Endothelial cell of hepatic sinusoid (primary cell): ENCODE measurements around the gene RB1.
"Not testable (repeated sequence)": the region's sequence is repeated elsewhere in the genome, so short reads cannot be mapped to it uniquely, and the experiment has no call there.

Experiments used
- in situ Hi-C: cut with HindIII; loops from 2 replicates; pipeline ENCODE4 v1.10.0; 2017; ENCODE audit warnings: low sequenced_read_pairs

The RB1 gene

DNA sequence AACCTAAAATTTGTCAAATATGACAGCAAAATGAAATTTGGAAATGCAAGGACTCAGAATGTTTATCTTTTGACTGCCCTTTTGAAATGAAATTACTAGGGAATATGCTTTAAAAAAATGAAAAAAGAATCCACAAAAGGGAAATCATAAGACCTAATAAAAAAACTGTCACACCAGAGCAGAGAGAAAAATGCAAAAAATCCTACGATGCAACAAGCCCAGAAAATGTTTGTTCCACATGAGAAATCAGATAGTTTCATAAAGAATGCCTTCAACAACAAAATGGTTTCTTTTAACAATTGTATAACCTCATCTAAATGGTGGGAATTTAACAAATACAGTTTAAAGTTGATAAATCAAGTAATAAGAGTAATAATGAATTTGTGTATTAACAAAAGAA, 101.4 kb downstream of the RB1 start:
- in situ Hi-C loops, result loop anchor here (5.0 kb wide), 1 partner anchor 87 kb away; no protein-coding TSS in a partner anchor

DNA sequence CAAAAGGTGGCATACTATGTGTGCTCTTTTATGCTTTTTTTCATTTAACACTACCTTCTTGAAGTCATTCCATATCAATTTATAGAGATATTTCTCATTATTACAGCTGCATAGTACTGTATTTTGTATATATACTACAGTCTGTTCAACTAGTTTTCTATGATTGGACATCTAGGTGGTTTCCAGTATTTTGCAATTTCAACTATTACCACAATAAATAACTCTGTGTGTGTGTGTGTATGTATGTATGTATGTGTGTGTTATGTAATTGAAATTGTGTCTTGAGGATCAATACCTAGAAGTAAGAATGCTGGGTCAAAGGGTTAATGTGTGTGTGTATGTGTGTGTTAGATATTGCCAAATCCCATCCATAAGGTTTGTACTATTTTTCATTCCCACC, 102.3 kb downstream of the RB1 start:
- in situ Hi-C loops, result no loop called here

DNA sequence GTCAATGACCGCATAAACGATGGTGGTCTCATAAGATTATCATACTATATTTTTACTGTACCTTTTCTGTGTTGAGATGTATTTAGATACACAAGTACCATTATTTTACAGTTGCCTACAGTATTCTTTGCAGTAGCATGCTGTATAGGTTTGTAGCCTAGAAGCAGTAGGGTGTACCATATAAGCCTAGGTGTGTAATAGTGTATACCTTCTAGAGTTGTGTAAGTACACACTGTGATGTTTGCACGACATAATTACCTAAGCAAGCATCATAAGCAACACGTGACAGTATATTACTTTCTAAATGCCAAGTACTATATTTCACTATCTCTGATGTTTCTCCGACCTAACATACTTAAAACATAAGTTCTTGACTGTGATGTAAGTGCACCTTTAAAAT, 106.6 kb downstream of the RB1 start:
- in situ Hi-C loops, result no loop called here

DNA sequence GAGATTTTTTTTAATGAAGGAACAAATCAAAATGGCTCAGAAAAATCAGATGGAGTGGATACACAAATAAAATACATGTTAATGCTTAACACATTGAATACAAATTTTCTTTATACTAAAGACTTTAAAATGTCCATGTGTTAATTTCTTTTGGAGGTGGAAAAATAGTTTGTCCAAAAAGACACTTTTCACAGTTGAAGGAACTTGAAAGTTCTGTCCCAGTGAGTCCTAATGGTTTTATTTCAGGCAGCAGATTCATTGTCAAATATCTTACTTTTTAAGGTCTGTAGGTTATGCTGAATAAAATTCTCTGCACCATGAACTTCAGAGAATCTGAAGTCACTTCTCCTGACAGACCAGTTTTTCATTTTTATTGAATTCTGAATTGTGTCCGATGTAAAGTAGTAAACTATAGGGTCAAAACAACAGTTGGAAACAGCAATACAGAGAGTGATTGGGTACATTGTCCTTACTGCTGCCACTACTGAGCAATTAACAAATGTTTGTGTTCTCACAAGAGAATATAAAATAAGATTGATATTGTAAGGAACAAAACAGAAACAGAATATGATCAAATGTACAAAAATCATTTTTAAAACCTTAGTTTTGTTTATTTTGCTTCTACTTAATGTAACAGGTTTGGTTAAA, 107.7 kb downstream of the RB1 start:
- in situ Hi-C loops, result no loop called here

DNA sequence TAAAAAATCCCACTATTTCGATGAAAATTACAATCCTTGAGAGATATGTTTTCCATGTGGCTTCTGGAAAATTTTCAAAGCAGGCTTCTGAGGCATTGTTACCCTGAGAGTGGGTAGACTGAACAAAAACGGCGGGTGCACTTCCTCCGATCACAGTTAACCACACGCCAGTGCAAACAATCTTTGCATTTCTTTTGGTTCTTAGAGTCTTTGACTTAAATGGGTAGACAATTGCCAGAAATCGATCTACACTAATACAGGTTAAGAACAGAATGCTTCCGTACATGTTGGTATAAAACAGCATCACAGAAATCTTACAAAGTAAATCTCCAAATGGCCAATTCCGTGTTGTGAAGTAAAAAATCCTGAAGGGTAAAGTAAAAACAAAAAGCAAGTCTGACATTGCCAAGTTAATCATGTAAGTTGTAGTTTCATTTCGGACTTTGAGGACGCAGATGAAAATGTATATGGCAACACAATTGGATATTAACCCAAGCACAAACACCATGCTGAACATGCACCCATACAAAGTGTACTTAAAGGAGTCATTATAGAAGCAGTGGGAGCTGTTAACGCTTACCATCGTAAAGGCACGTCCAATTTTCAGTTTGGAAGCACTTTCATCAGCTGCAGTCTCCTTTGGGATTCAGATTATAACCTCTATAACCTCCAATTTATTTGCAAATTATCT, 108.4 kb downstream of the RB1 start:
- in situ Hi-C loops, result no loop called here

DNA sequence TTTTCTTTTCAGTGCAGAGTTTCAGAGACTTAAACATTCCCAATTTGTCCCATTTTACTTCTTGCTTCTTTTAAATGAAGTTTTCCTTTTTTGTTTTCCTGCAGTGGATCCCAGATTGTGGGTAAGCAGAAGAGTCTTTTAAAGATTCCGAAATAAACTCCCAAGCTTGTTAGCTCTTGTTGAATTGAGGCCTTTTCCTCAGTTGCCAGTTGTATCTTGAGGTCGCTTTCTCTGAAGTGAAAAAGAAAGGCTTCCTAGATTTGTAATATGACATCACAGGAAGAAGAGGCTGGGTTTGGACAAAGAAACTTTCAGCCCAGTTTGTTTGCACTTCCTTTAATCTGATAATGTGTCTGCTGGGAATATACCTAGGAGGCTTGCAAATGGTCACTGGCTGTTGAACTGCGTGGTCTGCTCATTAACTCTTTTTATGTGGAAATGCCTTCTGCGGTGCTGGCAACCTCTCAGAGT, 109.4 kb downstream of the RB1 start, which contains the start of gene LPAR6:
LPAR6 (minus strand) TSS at position 233 of the 471 bp plus-strand sequence. CDS start 690 bp downstream, outside the sequence.
- in situ Hi-C loops, result no loop called here

DNA sequence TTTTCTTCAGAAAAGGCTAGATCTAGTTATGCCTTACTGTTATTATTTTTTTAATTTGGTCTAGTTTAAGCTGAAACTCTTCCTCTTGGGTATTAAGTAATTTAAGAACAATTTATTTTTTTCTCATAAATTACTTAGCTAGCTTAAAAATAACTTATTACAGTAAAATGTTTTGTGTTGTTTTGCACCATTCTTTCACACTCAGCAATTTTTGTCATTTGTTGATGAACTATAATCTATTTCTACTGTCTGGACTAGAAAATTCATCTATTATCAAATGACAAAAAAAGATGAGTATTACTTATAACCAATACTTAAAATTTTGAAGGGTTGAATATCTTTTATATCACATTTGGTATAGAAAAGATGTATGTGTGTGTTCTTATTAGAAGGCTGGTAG, 111.0 kb downstream of the RB1 start:
- in situ Hi-C loops, result no loop called here

DNA sequence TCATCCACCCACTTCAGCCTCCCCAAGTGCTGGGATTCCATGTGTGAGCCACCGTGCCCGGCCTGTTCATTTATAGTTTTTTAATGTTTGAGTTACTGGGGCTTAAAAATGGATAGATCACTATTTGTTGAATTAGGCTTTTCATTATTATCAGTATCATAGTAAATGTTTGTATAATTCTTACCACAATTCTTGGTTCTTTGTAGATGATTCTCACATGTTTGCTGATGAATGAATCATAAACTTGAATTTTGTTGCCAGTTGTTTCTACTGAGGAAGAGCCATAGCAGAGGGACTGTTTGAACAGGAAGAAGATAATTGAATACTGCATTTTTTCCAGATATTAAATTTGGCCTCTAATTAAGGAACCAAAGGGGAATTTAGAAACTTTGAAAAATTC, 112.0 kb downstream of the RB1 start:
- in situ Hi-C loops, result no loop called here

DNA sequence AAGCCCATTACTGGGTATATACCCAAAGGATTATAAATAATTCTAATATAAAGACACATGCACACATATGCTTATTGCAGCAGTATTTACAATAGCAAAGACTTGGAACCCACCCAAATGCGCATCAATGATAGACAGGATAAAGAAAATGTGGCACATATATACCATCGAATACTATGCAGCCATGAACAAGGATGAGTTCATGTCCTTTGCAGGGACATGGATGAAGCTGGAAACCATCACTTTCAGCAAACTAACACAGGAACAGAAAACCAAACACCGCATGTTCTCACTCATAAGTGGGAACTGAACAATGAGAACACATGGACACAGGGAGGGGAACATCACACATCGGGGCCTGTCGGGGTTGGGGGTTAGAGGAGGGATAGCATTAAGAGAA, 118.5 kb downstream of the RB1 start:
- in situ Hi-C loops, result not testable (repeated sequence)

DNA sequence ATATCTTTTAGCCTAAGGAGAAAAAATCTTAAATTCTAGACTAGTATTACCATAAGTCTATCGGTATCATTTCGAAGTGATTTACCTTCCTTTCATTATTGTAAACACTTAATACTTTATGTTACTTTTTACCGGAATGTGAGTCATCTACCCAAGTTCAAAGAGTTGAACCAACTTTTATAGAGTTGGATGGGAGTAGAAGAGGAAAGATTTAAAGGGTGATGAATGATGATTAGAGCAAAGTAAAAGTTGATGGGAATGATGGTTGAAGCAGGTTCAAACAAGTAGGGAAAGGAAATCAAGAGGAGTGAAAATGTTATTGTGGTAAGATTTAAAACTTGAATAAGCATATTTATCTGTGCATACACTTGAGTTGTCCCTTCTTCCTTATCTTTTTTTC, 120.7 kb downstream of the RB1 start:
- in situ Hi-C loops, result no loop called here

DNA sequence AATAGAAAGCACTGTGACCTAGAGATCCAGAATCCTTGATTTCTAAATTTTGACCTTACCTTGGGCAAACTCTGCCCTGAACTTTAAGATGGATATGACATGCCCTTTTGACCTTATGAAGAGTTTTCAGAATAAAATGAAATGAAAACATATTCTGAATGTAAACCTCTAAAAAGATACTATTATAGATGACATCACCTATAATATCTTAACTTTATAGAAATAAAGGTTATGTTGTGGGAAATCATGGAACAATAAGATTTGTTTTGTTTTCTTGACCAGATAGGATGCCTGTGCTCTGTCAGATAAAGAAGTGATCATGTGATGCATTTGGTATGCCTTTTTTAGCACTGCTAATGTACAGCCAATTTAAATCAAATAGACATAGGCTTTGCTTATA, 122.5 kb downstream of the RB1 start:
- in situ Hi-C loops, result no loop called here

DNA sequence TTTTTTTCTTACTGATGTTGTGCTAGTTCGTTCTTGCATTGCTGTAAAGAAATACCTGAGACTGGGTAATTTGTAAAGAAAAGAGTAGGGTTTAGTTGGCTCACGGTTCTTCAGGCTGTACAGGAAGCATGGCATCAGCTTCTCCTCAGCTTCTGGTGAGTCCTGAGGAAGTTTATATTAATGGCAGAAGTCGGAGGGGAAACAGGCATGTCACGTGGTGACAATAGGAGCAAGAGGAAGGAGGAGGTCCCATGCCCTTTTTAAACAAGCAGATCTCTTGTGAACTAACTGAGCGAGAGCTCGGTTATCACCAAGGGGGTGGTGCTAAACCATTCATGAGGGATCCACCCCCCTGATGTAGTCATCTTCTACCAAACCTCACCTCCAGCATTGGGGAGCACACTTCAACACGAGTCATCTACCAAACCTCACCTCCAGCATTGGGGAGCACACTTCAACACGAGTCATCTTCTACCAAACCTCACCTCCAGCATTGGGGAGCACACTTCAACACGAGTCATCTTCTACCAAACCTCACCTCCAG, 123.3 kb downstream of the RB1 start:
- in situ Hi-C loops, result not testable (repeated sequence)

DNA sequence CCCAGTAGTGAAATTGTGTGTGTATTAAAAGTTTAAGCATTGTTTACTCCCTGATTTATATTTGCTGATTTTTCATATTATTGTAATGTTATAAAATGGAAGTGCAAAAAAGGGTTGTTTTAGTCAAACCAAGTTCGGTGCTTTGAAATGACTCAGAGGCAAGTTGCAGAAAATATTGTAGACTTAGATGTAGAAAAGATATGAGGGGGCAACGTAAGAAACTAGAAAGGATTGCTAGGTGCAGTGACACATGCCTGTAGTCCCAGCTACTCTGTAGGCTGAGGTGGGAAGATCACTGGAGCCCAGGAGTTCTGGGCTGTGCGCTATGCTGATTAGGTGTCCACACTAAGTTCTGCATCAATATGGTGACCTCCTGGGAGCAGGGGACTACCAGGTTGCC, 125.5 kb downstream of the RB1 start:
- in situ Hi-C loops, result no loop called here

DNA sequence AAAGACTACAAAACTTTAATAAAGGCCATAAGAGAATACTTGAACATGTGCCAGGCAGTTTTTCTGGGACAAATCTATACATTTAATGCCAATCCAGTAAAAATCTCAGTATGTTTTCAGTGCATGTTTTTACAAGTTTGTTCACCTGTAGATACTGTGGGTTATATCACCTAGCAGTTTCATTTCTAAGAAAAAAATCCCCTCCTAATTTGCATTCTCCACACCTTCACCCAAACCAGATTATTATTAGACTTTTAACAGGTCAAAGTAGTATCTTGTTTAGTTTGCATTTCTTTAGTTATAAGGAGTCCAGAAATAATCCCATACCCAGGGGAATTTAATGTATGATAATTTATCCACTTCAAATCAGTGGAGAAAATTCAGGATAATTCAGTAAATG, 126.3 kb downstream of the RB1 start:
- in situ Hi-C loops, result no loop called here

DNA sequence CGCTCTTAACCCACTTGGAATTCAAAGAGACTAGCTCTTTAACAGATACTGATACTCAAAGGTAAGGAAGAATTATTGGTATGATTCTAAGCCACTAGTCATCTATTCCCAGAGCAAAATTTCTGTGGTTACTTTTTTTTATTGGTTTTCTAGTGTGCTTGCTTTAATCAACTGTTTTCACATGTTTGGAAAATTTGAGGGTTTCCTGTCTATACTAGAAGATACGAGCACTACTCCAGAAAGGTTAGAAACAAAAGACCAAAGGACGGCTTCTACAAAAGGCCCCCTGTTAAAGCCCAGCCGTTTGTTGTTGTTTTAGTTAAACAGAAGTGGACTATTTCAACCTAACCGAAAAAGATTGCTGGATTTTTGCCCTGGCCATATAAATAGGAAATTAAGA, 127.9 kb downstream of the RB1 start:
- in situ Hi-C loops, result no loop called here

DNA sequence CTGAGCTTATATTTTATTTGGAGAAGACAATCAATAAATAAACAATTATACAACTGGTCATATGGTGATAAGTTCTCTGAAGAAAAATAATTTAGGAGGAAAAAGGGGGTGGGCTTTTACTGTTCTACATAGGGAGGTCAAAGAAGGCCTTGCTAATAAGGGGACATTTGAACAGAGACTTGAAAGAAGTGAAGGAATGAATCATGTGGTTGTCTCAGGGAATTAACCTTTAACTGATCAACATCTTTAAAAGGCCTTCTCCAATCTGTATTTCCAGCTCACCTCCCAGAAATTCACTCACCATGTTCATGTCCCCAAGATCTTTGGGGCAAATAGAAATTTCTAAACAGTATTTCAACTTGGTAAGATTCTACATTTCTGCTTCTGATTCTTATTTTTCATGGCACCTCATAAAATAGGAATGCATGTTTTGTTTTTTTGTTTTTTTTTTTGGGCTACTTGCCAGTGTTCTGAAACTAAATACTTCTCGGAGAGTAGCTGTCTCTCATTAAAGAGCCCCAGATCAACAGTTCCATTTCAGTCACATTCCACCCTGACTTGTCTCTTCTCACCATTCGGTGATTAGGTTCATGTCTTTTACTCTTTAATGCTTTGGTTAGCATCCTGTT, 128.6 kb downstream of the RB1 start:
- in situ Hi-C loops, result no loop called here

DNA sequence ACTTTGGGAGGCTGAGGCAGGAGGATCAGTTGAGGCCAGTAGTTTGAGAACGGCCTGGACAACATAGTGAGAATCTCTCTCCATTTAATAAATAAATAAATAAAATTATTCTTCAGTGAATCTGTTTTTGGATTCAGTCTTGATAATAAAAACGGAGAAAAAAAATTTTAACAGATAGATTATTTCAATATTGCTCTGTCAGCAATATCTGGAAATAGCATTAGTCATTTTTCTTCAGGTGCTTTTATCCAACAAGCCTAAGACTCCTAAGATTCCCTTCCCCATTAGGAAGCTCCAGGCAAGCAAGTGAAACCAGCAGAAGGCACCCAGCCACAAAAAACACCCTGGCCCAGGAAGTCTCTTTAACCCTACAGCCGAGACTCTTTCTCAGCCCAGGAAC, 130.6 kb downstream of the RB1 start:
- in situ Hi-C loops, result no loop called here

DNA sequence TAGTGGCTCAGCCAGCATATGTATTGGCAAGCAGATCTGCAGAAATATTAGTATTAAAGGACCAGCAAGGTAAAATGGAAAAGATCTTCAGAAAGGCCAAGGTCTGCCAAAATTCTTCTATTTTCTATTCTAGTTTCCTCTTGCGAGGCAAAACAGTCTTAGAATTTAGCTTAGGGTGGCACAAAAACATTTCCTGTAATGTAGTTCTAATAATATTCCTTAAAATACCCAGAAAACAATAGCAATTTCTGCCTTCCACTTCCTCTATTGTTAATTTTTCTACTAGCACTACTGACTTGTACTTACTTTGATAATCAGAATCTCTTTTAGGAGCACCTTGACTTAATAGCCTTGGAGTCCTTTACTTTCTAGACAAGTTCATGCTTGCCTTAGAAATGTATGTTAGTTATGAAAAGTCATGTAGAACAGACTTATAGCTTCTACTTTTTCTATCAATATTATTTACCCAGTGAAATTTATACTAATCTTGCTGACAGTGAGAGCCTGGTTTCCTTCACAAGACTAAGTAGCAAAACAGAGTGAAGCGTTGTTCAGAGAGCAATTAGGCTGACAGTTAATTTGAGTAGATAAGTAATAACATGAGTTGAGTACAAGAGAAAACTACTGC, 133.2 kb downstream of the RB1 start:
- in situ Hi-C loops, result no loop called here

DNA sequence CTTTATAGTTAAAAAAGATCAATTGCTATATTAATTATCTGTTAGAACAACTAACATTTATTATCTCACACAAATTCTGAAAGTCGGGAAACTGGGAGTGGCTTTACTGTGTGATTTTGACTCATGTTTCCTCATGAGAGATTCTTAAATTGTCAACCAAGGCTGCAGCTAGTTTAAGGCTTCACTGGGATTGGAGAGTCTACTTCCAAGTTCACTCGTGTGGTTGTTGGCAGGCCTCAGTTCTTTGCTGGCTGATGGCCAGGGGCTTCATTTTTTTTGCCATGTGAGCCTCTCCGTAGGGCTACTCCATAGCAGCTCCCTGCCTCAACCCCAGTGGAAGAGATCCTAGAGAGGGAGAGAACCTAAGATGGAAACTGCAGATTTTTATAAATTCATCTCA, 133.8 kb downstream of the RB1 start:
- in situ Hi-C loops, result no loop called here

DNA sequence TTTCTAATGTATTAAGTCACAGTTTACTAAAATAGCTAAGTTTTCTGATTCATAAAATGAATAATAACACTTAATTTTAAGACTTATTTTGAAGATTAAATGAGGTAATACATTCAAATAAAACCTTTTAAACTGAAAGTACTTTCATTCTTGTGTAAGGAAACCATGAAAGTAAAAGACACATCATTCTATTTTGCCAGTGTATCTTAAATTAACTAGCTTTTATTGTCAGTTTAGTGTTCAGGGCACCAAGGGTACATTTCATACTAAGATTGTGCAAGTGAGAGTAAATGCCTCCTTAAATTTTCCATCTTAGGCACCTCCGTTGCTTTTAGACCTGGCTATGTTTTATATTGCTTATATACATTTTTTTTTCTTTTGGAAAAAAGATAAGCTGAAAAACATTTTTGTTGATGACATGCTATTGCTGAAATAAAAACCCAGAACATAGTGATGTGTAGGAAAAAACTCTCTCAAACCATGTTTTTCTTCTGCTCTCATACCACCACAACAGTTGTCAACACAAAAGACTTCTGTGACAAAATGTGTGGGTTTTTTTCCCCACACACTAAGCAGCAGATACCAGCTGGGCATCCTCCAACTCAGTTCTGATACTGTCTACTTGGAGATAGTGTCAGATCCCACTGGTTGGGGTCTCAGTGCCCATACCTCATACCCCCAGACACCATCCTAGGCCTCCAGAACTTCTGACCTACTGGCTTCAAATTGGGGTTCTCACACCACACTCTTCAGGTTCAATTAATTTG, 140.1 kb downstream of the RB1 start:
- in situ Hi-C loops, result no loop called here

DNA sequence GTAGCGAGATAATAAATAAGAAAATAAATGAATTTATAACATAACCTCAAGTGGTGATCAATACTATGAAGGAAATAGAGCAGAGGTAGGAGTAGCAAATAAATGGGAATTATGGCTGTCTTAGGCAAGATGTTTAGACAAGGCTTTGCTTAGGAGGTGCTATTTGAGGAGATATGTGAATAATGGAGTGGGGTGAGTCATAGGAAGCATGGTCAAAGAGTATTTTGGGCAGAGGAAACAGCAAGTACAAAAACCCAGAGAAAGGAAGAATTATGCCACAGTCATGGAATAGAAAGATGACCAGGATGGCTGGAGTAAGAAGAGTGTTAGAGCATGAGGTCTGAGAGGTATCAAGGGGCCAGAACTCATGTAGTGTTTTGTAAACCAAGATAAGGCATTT, 142.9 kb downstream of the RB1 start:
- in situ Hi-C loops, result no loop called here
